Upper lobe of left lung (tissue), 6 donors: ENCODE data around the gene CFAP52. TPM values are rescaled to one million over a fixed set of nuclear protein-coding genes. Genes with fewer than 3 reads are reported as not detected.

Source experiments
- ATAC-seq, 2 donors: fragments of 200-7000 bp; cut with Tn5 transposase; one replicate each; pipeline ENCODE4 v1.9.1; 2022; ENCODE audit warnings: mild to moderate bottlenecking in 2 of 2, moderate library complexity in 2 of 2; ENCODE audit not compliant: low FRiP score in 2 of 2
- DNase-seq, 2 donors: peaks; one replicate each; pipeline ENCODE4 v3.0.0-alpha.2; 2019 to 2020
- H3K27ac ChIP-seq, 4 donors: fragments of 200-600 bp; sonication (generic); one replicate each; pipeline ENCODE4 v1.5.1; 2016 to 2019
- H3K27me3 ChIP-seq, 4 donors: fragments of 200-600 bp; sonication (generic); one replicate each; pipeline ENCODE4 v1.5.1; 2017 to 2019
- H3K36me3 ChIP-seq, 4 donors: fragments of 200-600 bp; sonication (generic); one replicate each; pipeline ENCODE4 v1.5.1; 2016 to 2019
- H3K4me1 ChIP-seq, 4 donors: fragments of 200-600 bp; sonication (generic); one replicate each; pipeline ENCODE4 v1.5.1; 2018 to 2019
- H3K4me3 ChIP-seq, 4 donors: fragments of 200-600 bp; sonication (generic); one replicate each; pipeline ENCODE4 v1.5.1; 2017 to 2019; ENCODE audit warnings: mild to moderate bottlenecking in 2 of 4, moderate library complexity in 1 of 4
- H3K9me3 ChIP-seq, 4 donors: fragments of 200-600 bp; sonication (generic); one replicate each; pipeline ENCODE4 v1.5.1; 2018 to 2019
- EP300 ChIP-seq, 4 donors: sonication (generic); formaldehyde crosslinking; IDR thresholded peaks; one replicate each; pipeline ENCODE4 v1.5.1; 2017; ENCODE audit warnings: antibody characterized with exemption in 4 of 4, control low read depth in 2 of 4
- POLR2A ChIP-seq, 4 donors: fragments of 450-650 bp; IDR thresholded peaks; one replicate each; pipeline ENCODE4 v1.5.1; 2016 to 2017; ENCODE audit warnings: antibody characterized with exemption in 4 of 4, mild to moderate bottlenecking in 2 of 4
- POLR2AphosphoS5 ChIP-seq, 2 donors: sonication (generic); formaldehyde crosslinking; IDR thresholded peaks; one replicate each; pipeline ENCODE4 v1.5.1; 2017; ENCODE audit warnings: antibody characterized with exemption in 2 of 2
- WGBS, 2 donors: methylation state at CpG; one replicate each; pipeline ENCODE4 v1.1.5; 2017 to 2018; 5-methylcytosine and 5-hydroxymethylcytosine counted together
- total RNA-seq, 6 donors: library from RNA; depleted of rRNA in 4 of 6; stranded (reverse); fragments of >200 nt in 4 of 6; gene quantifications; one replicate each; pipeline versions ENCODE4 v1.1.0 to v1.2.1, GENCODE V29; 2016 to 2021
- TF ChIP-seq, protein P1 (sequence below), 6 experiments: fragments of 450-650 bp in 4 of 6; fragments of 200-600 bp in 2 of 6; sonication (generic) in 2 of 6; IDR thresholded peaks; one replicate each; pipeline ENCODE4 v1.5.1; 2016 to 2019; ENCODE audit warnings: antibody characterized with exemption in 6 of 6
- donor health status: DM: no; HTN: no; CAD: no; lungs with moderate emphysema.
- donor health status: DM: no; HTN: yes; CAD: no; lungs with severe emphysema.

CFAP52 gene
- total RNA-seq, 6 donors from 2014 or later: 0.72 to 69.0 (median 12.5) TPM

DNA sequence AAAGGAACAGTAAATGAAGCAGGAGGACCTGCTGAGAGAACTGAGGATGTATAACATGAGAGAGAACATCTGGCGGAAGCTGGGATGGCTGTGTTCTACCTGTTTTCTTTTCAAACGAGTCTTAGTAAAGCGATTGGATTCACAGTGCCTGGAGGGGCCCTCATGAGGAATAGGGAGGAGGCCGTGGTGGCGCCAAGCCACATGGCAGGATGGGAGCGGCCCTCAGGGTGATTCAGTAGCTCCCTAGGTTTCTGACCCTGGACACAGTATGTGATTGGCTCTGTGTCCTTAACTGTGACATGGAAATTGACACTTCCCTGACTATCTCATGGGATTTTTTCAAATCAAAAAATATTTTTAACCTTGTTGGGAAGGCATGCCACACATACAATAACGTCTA, 101.0 kb downstream of the CFAP52 start:
- Histone ChIP-seq H3K36me3 (no peaks in the 10 kb centered on the region), H3K4me1 (no peaks in the 10 kb centered on the region), H3K27me3 (no peaks in the 10 kb centered on the region), H3K27ac (no peak overlapping the region), H3K4me3 (no peak overlapping the region), H3K9me3 (peaks cover 0 to 7% (median 4%) of the 10 kb centered on the region in 4 donors)
- no peak for TF ChIP-seq EP300 (IDR thresholded peaks at IDR 0.05)
- TF ChIP-seq POLR2AphosphoS5 (IDR thresholded peaks at IDR 0.05): no peak
- no peak for ATAC-seq
- WGBS, 2 donors: 81 to 88% methylated on average over 7 of the region's 7 CpGs
- DNase-seq: no peak

DNA sequence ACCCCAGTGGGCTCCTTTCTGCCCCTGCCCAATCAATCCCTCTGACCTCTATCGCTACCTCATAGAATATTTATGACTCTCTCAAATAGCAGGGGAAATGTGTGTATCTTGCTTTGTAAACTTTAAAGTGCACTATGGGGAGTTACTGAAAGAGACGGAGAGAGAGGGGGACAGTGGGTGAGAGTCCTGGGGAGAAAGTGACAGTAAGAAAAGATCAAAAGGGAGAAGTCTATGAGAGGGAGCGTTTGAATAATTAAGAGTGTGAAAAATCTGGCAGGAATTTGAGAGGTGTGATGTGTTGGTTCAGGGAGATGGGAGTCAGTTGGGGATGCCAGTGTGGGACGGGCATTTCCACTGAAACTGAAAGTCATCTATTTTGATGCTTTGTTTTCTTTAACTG, 101.5 kb downstream of the CFAP52 start:
- no peak for ATAC-seq
- no peaks in the 10 kb centered on the region for H3K36me3 ChIP-seq
- 73 to 79% methylated on average over 4 of the region's 4 CpGs for WGBS, 2 donors

DNA sequence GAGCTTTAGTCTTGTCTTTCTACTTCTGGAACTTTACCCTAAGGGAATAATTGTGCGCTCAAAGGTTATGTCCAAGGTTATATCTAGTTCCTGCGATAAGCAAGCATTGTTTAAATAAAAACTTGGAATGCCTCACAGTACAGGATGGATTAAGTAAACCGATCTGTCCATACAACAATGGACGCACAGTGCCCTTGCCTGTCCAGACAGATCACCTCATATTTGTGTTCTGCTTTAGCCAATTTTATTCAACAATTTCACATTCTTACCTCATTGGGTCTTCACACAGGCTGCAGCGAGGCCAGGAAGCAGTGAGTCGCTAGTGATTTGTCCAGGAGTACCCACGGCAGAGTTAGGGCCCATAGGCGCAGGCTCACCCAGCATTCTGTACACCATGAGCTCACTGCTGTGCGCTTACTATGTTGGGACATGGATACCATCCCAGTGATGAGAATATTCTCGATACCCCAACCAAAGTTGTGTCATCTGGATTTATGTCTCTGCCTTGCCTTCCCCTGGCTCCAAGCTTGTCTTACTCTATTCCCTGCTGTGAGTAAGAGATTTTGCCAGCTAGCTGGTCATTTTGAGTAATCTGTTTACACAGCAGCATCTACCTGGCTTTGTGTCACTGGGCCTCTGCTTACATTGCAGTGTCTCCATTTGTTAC, 108.6 kb downstream of the CFAP52 start:
- TF ChIP-seq EP300 (IDR thresholded peaks at IDR 0.05) (no peak), POLR2A (IDR thresholded peaks at IDR 0.05) (no peak), POLR2AphosphoS5 (IDR thresholded peaks at IDR 0.05) (no peak)
- TF ChIP-seq, protein P1, sequence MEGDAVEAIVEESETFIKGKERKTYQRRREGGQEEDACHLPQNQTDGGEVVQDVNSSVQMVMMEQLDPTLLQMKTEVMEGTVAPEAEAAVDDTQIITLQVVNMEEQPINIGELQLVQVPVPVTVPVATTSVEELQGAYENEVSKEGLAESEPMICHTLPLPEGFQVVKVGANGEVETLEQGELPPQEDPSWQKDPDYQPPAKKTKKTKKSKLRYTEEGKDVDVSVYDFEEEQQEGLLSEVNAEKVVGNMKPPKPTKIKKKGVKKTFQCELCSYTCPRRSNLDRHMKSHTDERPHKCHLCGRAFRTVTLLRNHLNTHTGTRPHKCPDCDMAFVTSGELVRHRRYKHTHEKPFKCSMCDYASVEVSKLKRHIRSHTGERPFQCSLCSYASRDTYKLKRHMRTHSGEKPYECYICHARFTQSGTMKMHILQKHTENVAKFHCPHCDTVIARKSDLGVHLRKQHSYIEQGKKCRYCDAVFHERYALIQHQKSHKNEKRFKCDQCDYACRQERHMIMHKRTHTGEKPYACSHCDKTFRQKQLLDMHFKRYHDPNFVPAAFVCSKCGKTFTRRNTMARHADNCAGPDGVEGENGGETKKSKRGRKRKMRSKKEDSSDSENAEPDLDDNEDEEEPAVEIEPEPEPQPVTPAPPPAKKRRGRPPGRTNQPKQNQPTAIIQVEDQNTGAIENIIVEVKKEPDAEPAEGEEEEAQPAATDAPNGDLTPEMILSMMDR (IDR thresholded peaks at IDR 0.05): no peak
- H3K9me3 ChIP-seq: peaks cover 0 to 4% (median 1%) of the 10 kb centered on the region in 4 donors
- no peak overlapping the region for H3K27ac ChIP-seq
- H3K27me3 ChIP-seq: no peaks in the 10 kb centered on the region
- 48 to 74% methylated on average over 10 of the region's 10 CpGs for WGBS, 2 donors
- no peaks in the 10 kb centered on the region for H3K36me3 ChIP-seq
- no peaks in the 10 kb centered on the region for H3K4me1 ChIP-seq
- no peak for DNase-seq
- H3K4me3 ChIP-seq: no peak overlapping the region
- ATAC-seq: peak in 1 of 2 donors; percentile 61

More for the DNA sequence above, 101.5 kb downstream of the CFAP52 start:
- TF ChIP-seq POLR2A (IDR thresholded peaks at IDR 0.05) (no peak), POLR2AphosphoS5 (IDR thresholded peaks at IDR 0.05) (no peak), EP300 (IDR thresholded peaks at IDR 0.05) (no peak)
- TF ChIP-seq, protein P1 (IDR thresholded peaks at IDR 0.05): no peak
- H3K4me1 ChIP-seq: no peaks in the 10 kb centered on the region
- peaks cover 0 to 7% (median 4%) of the 10 kb centered on the region in 4 donors for H3K9me3 ChIP-seq
- H3K4me3 ChIP-seq: no peak overlapping the region
- no peak overlapping the region for H3K27ac ChIP-seq
- no peak for DNase-seq
- H3K27me3 ChIP-seq: no peaks in the 10 kb centered on the region

Other genes starting within 250 kb of the CFAP52 start
- 100 to 1,000 TPM in 1 of 6 donors, 10 to 100 TPM in 5; 39.2 to 138 (median 52.3) TPM for gene STX8, start 822 bp upstream of the CFAP52 start, total RNA-seq
- gene USP43, start 68.9 kb downstream of the CFAP52 start, total RNA-seq: 10 to 100 TPM in 4 of 6 donors, 1 to 10 TPM in 2; 5.9 to 17.9 (median 11.0) TPM
- not detected for gene DHRS7C, start 214.9 kb downstream of the CFAP52 start, total RNA-seq
- not detected for gene GSG1L2, start 245.4 kb downstream of the CFAP52 start, total RNA-seq
- gene GLP2R, start 249.3 kb downstream of the CFAP52 start, total RNA-seq: 1 to 10 TPM in 2 of 6 donors, under 1 TPM in 2, not detected in 2; 0.30 to 2.0 (median 0.78) TPM